OCI-LY1 (cell line): Measurements from ENCODE around the gene AFP.

Experiments
- CTCF ChIP-seq: fragments of 200-600 bp; sonication (generic), shearing (Covaris generic); IDR thresholded peaks from 2 replicates; pipeline ENCODE4 v1.5.1; 2017; ENCODE audit warnings: mild to moderate bottlenecking, antibody characterized with exemption, low read length, moderate library complexity, mixed read lengths
- EZH2 ChIP-seq: fragments of 200-600 bp; sonication (generic), shearing (Covaris generic); IDR thresholded peaks from 2 replicates; pipeline ENCODE4 v1.8.0; 2017; ENCODE audit warnings: borderline replicate concordance, mixed run types, mild to moderate bottlenecking, antibody characterized with exemption, low read length, moderate library complexity, mixed read lengths

DNA sequence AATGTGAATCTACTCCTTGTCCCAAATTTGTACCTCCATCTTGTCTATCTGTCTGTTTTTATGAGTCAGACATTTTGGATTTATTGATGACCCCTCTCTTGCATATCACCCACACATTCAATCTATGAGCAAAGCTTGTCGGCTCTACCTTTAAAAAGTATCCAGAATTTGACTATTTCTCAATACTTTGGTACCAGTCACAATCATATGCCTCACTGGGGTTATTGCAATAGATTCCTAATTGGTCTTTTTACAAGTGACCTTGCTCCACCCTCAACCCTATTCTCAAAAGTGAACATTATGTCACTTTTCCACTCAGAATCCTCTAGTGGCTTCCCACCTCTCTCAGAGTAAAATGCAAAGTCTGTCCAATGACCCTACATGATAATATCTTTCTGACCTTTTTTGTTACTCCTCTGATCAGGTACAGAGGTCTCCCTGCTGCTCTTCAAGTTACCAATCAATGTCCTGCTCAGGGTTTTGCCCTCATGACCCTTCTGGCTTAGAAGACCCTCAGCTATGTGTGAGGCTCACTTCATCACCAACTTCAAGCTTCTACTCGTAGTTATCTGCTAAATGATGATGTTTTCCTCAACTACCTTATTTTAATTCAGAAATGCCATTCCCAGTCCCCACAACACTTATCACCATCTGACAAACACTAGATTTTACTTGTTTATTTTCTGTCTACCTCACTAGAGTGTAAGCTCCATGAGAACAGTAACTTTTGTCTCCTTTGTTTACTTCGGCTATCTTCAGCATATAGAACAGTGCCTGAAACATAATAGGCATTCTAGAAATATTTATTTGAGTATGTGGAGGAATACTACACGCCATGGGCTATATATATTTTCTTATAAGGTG, 22.4 kb downstream of the AFP start:
- no peak for TF ChIP-seq CTCF
- no peak for TF ChIP-seq EZH2
